ENCODE measurements around the gene ECI1.

Gene ECI1

GRCh38 chr16:2212362-2213324 is 38.7 kb downstream of the ECI1 start:
- peak; percentile 89 for DNase-seq (ENCODE audit: low read depth)
- TF ChIP-seq, protein P1, sequence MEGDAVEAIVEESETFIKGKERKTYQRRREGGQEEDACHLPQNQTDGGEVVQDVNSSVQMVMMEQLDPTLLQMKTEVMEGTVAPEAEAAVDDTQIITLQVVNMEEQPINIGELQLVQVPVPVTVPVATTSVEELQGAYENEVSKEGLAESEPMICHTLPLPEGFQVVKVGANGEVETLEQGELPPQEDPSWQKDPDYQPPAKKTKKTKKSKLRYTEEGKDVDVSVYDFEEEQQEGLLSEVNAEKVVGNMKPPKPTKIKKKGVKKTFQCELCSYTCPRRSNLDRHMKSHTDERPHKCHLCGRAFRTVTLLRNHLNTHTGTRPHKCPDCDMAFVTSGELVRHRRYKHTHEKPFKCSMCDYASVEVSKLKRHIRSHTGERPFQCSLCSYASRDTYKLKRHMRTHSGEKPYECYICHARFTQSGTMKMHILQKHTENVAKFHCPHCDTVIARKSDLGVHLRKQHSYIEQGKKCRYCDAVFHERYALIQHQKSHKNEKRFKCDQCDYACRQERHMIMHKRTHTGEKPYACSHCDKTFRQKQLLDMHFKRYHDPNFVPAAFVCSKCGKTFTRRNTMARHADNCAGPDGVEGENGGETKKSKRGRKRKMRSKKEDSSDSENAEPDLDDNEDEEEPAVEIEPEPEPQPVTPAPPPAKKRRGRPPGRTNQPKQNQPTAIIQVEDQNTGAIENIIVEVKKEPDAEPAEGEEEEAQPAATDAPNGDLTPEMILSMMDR (IDR thresholded peaks at IDR 0.05; ENCODE audit: control insufficient read depth, extremely low read depth, insufficient read depth): no peak
- H3K4me3 ChIP-seq (ENCODE audit: low read depth, low read length): peak overlapping the region; percentile 66

- H3K4me3 ChIP-seq (ENCODE audit: low read depth, low read length): no peak overlapping the region
- DNase-seq (ENCODE audit: low read depth): no peak
- TF ChIP-seq, protein P1 (IDR thresholded peaks at IDR 0.05; ENCODE audit: control insufficient read depth, extremely low read depth, insufficient read depth): no peak
Observed at GRCh38 chr16:2211923-2212347, 39.5 kb downstream of the ECI1 start.

DNA sequence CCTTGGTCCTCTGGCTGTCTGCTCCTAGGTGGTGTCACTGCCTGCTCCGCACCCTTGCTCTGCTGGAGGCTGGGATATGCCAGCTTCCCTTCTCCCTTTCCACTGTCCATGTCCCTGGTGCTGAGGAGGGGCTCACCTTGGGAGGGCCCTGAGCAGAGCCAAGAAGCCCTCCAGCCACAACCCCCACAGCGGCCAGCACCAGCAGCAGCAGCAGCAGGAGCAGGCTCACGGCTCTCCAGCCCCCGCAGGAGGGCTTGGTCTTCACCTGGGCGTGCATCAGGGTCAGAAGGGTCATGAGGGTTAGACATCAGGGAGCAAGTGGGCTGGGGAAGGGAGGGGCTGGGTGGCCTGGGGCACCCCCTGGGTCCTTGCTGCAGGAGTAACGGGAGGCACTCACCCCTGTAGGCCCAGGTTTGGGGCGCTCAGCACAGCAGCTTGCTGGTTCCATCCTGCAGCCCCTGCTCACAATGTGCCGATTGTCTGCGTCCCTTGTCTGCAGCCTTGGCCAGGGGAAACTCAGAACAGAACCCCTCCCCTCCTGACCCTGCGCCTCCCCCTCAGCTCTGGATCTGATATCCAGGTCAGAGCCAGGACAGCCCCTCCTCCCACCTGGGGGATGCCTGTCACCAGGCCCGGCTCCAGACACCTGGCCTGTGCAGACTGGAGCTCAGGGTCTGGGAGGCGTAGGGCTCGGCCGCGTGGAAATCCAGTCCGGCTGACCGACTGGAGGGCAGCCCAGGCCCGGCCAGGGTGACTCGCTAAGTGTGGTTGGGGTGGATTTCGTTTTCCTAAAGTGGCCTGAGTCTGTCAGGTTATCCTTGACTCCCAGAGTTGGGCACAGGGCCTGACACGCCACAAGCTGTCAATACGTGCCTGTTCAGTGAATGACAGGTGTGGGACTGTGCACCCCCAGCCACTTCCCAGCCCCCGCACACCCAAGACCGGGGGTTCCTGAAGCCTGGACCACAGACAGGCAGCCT is 40.7 kb downstream of the ECI1 start, which contains the start of gene BRICD5:
Gene BRICD5, minus strand, starts transcription at position 478 of the 980 bp plus-strand sequence. Its CDS starts 30 bp downstream, at position 448.
- TF ChIP-seq, protein P1 (IDR thresholded peaks at IDR 0.05; ENCODE audit: control insufficient read depth, extremely low read depth, insufficient read depth): no peak
- no peak for DNase-seq (ENCODE audit: low read depth)
- no peak within 1 kb of the TSS for H3K4me3 ChIP-seq (ENCODE audit: low read depth, low read length)

GRCh38 chr16:2210009-2210332 is 41.4 kb downstream of the ECI1 start:
- TF ChIP-seq, protein P1 (IDR thresholded peaks at IDR 0.05; ENCODE audit: control insufficient read depth, extremely low read depth, insufficient read depth): no peak
- H3K4me3 ChIP-seq (ENCODE audit: low read depth, low read length): no peak overlapping the region
- no peak for DNase-seq (ENCODE audit: low read depth)

DNA sequence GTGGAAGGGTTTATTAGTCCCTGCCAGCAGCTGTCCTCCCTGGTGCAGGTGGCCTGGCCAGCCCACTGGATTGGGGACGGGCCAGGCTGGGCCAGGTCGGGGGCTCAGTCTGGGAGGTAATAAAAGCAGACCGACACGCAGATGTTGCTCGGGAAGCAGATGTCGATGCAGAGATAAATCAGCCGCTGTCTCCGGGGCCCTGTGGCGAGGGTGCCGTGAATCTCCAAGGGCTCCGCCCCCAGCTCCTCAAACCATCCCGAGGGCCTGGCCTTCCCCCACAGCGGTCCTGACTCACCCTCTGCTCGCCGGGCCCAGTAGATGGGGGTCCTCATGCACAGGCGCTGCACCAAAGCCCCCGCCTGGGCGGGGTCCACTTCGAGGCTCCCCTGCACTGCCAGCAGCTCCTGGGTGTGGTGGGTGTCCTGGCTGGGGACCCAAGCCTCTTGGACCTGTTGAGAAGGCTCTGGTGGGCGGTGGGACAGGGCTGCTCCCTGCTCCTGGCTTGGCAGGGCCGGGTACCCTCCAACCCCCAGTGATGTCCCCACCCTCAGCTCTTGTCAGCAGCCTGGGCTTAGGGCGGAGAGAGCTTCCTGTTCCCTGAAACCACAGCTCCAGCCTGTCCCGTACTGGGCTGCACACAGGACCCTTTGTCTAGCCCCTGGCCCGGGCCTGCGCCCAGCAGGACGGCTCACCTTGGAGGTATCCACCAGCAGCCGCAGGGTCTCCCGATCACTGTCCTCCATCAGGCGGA is 42.0 kb downstream of the ECI1 start:
- H3K4me3 ChIP-seq (ENCODE audit: low read depth, low read length): no peak overlapping the region
- TF ChIP-seq, protein P1 (IDR thresholded peaks at IDR 0.05; ENCODE audit: control insufficient read depth, extremely low read depth, insufficient read depth): no peak
- no peak for DNase-seq (ENCODE audit: low read depth)

- TF ChIP-seq, protein P1 (IDR thresholded peaks at IDR 0.05; ENCODE audit: control insufficient read depth, extremely low read depth, insufficient read depth): no peak
- no peak for DNase-seq (ENCODE audit: low read depth)
- no peak overlapping the region for H3K4me3 ChIP-seq (ENCODE audit: low read depth, low read length)
Observed at GRCh38 chr16:2208772-2209171, 42.6 kb downstream of the ECI1 start.
